Mesenchymal stem cell (in vitro differentiated cells and primary cell): ENCODE results near the gene CFAP299.

ENCODE experiments used
- DNase-seq: peaks from one replicate; pipeline ENCODE4 v3.0.0-alpha.2; 2013
- H2AFZ ChIP-seq: one replicate; pipeline ENCODE4 v1.6.1; 2013; ENCODE audit warnings: low read depth, mild to moderate bottlenecking, control low read depth, inconsistent platforms, low read length, moderate library complexity
- H2AK5ac ChIP-seq: 2 replicates; pipeline ENCODE4 v1.6.1; 2013; ENCODE audit warnings: low read length, moderate library complexity, mild to moderate bottlenecking, inconsistent platforms; ENCODE audit not compliant: severe bottlenecking
- H2BK120ac ChIP-seq: one replicate; pipeline ENCODE4 v1.6.1; 2013; ENCODE audit warnings: low read depth, mild to moderate bottlenecking, inconsistent platforms, low read length, moderate library complexity
- H2BK12ac ChIP-seq, 2 experiments: one replicate each; pipeline ENCODE4 v1.6.1; 2013; ENCODE audit warnings: inconsistent platforms in 2 of 2, low read length in 2 of 2, mild to moderate bottlenecking in 2 of 2, moderate library complexity in 2 of 2, control low read depth in 1 of 2
- H2BK15ac ChIP-seq: one replicate; pipeline ENCODE4 v1.6.1; 2013; ENCODE audit warnings: mild to moderate bottlenecking, low read depth, inconsistent platforms; ENCODE audit not compliant: poor library complexity, severe bottlenecking
- H2BK5ac ChIP-seq: 2 replicates; pipeline ENCODE4 v1.6.1; 2013; ENCODE audit warnings: low read depth, mild to moderate bottlenecking, low read length, control low read depth, inconsistent platforms; ENCODE audit not compliant: poor library complexity, severe bottlenecking
- H3K14ac ChIP-seq, 2 experiments: one replicate each; pipeline ENCODE4 v1.6.1; 2013; ENCODE audit warnings: inconsistent platforms in 2 of 2, low read length in 2 of 2, control low read depth in 1 of 2, mild to moderate bottlenecking in 1 of 2, moderate library complexity in 1 of 2
- H3K18ac ChIP-seq, 2 experiments: one replicate each; pipeline ENCODE4 v1.6.1; 2013; ENCODE audit warnings: inconsistent platforms in 2 of 2, low read length in 2 of 2, control low read depth in 1 of 2, low read depth in 1 of 2, mild to moderate bottlenecking in 1 of 2
- H3K23ac ChIP-seq, 2 experiments: one replicate each; pipeline ENCODE4 v1.6.1; 2013; ENCODE audit warnings: inconsistent platforms in 2 of 2, low read length in 2 of 2, mild to moderate bottlenecking in 2 of 2, moderate library complexity in 2 of 2, control low read depth in 1 of 2
- H3K27ac ChIP-seq: 2 replicates; pipeline ENCODE4 v1.5.1; 2013; ENCODE audit warnings: mild to moderate bottlenecking, moderate library complexity, low read length, control low read depth, inconsistent platforms; ENCODE audit not compliant: poor library complexity, severe bottlenecking
- H3K27me3 ChIP-seq, 2 experiments: 2 replicates each; pipeline versions ENCODE4 v1.6.1 to v1.7.0; 2013; ENCODE audit warnings: low read length in 2 of 2, mild to moderate bottlenecking in 2 of 2, moderate library complexity in 2 of 2, control low read depth in 1 of 2, inconsistent platforms in 1 of 2; ENCODE audit not compliant: control insufficient read depth in 1 of 2, insufficient read depth in 1 of 2
- H3K36me3 ChIP-seq, 2 experiments: 2 replicates each; pipeline versions ENCODE4 v1.6.1 to v1.7.0; 2013; ENCODE audit warnings: low read length in 2 of 2, control low read depth in 1 of 2, inconsistent platforms in 1 of 2, low read depth in 1 of 2, mild to moderate bottlenecking in 1 of 2; ENCODE audit not compliant: insufficient read depth in 2 of 2, control insufficient read depth in 1 of 2
- H3K4ac ChIP-seq, 2 experiments: one replicate each; pipeline ENCODE4 v1.6.1; 2013; ENCODE audit warnings: inconsistent platforms in 2 of 2, low read length in 2 of 2, mild to moderate bottlenecking in 2 of 2, moderate library complexity in 2 of 2, control low read depth in 1 of 2, low read depth in 1 of 2
- H3K4me1 ChIP-seq: 2 replicates; pipeline ENCODE4 v1.6.1; 2013; ENCODE audit warnings: low read depth, low read length, control low read depth; ENCODE audit not compliant: control insufficient read depth, insufficient read depth
- H3K4me2 ChIP-seq: 2 replicates; pipeline ENCODE4 v1.6.1; 2013; ENCODE audit warnings: low read length, mild to moderate bottlenecking, inconsistent platforms; ENCODE audit not compliant: poor library complexity, severe bottlenecking
- H3K4me3 ChIP-seq, 2 experiments: 2 replicates each; pipeline versions ENCODE4 v1.5.1 to v1.7.0; 2013; ENCODE audit warnings: low read length in 2 of 2, mild to moderate bottlenecking in 2 of 2, control low read depth in 1 of 2, low read depth in 1 of 2; ENCODE audit not compliant: insufficient read depth in 1 of 2
- H3K79me1 ChIP-seq: replicated peaks from 2 replicates; pipeline ENCODE4 v1.6.1; 2013; ENCODE audit warnings: mild to moderate bottlenecking, control low read depth, low read length, inconsistent platforms; ENCODE audit not compliant: poor library complexity, severe bottlenecking
- H3K9ac ChIP-seq: 2 replicates; pipeline ENCODE4 v1.7.0; 2013; ENCODE audit warnings: mild to moderate bottlenecking, low read length, moderate library complexity
- H3K9me3 ChIP-seq: 2 replicates; pipeline ENCODE4 v1.7.0; 2013; ENCODE audit warnings: mild to moderate bottlenecking, low read length; ENCODE audit not compliant: control insufficient read depth
- H4K8ac ChIP-seq: one replicate; pipeline ENCODE4 v1.6.1; 2013; ENCODE audit warnings: inconsistent platforms, mild to moderate bottlenecking, low read length, moderate library complexity
- H4K91ac ChIP-seq: one replicate; pipeline ENCODE4 v1.6.1; 2013; ENCODE audit warnings: mild to moderate bottlenecking, low read length, inconsistent platforms
- WGBS: methylation state at CpG from one replicate; pipeline ENCODE4 v1.1.7; 2013; ENCODE audit warnings: mixed read lengths; 5-methylcytosine and 5-hydroxymethylcytosine counted together

Gene CFAP299

GRCh38 chr4:80615099-80615498 is 279.6 kb downstream of the CFAP299 start:
- Histone ChIP-seq H3K27me3 (peaks cover 0 to 26% of the 10 kb centered on the region in 2 experiments), H4K91ac (no peak overlapping the region), H3K36me3 (no peaks in the 10 kb centered on the region), H3K4me1 (no peaks in the 10 kb centered on the region), H2BK12ac (no peak overlapping the region), H3K4me3 (no peak overlapping the region), H3K4ac (no peak overlapping the region), H3K23ac (no peak overlapping the region), H3K9me3 (no peaks in the 10 kb centered on the region), H3K79me1 (no peaks in the 10 kb centered on the region), H3K27ac (no peak overlapping the region), H3K9ac (no peak overlapping the region), H2BK120ac (no peak overlapping the region), H2BK5ac (no peak overlapping the region), H4K8ac (no peak overlapping the region), H3K18ac (no peak overlapping the region), H3K4me2 (no peak overlapping the region), H2AFZ (no peak overlapping the region), H2BK15ac (no peak overlapping the region), H2AK5ac (no peak overlapping the region), H3K14ac (no peak overlapping the region)
- WGBS: 100% methylated on average over 2 of the region's 2 CpGs
- DNase-seq: no peak

GRCh38 chr4:80619070-80619674 is 283.6 kb downstream of the CFAP299 start:
- no peak for DNase-seq
- H2BK15ac ChIP-seq: no peak overlapping the region
- no CpG with 5 or more reads among the region's 1 CpG for WGBS

GRCh38 chr4:80631861-80632260 is 296.3 kb downstream of the CFAP299 start:
- WGBS: no CpG with 5 or more reads among the region's 1 CpG
- H3K4ac ChIP-seq: no peak overlapping the region
- no peak overlapping the region for H3K4me2 ChIP-seq
- H4K8ac ChIP-seq: no peak overlapping the region
- H2BK5ac ChIP-seq: no peak overlapping the region
- no peak overlapping the region for H2BK120ac ChIP-seq
- DNase-seq: no peak
- H3K18ac ChIP-seq: no peak overlapping the region
- no peak overlapping the region for H4K91ac ChIP-seq
- H2AK5ac ChIP-seq: no peak overlapping the region
- no peaks in the 10 kb centered on the region for H3K79me1 ChIP-seq
- H3K4me3 ChIP-seq: no peak overlapping the region
- no peak overlapping the region for H3K23ac ChIP-seq
- no peak overlapping the region for H2BK12ac ChIP-seq
- H3K9me3 ChIP-seq: peaks cover 16% of the 10 kb centered on the region
- H3K9ac ChIP-seq: no peak overlapping the region
- H3K27ac ChIP-seq: no peak overlapping the region
- no peak overlapping the region for H3K14ac ChIP-seq
- H3K4me1 ChIP-seq: no peaks in the 10 kb centered on the region
- H3K27me3 ChIP-seq: no peaks in the 10 kb centered on the region
- no peak overlapping the region for H2BK15ac ChIP-seq
- H2AFZ ChIP-seq: no peak overlapping the region
- H3K36me3 ChIP-seq: no peaks in the 10 kb centered on the region

More at GRCh38 chr4:80619070-80619674, 283.6 kb downstream of the CFAP299 start:
- Histone ChIP-seq H2AK5ac (no peak overlapping the region), H3K18ac (no peak overlapping the region), H2BK5ac (no peak overlapping the region), H3K27me3 (no peaks in the 10 kb centered on the region), H3K23ac (no peak overlapping the region), H3K14ac (no peak overlapping the region), H2BK12ac (no peak overlapping the region), H3K27ac (no peak overlapping the region), H4K8ac (no peak overlapping the region), H3K4ac (no peak overlapping the region), H3K9ac (no peak overlapping the region), H3K4me3 (no peak overlapping the region), H3K4me2 (no peak overlapping the region), H2AFZ (no peak overlapping the region), H3K36me3 (no peaks in the 10 kb centered on the region), H4K91ac (no peak overlapping the region), H3K79me1 (no peaks in the 10 kb centered on the region), H3K9me3 (peaks cover 13% of the 10 kb centered on the region), H2BK120ac (no peak overlapping the region), H3K4me1 (no peaks in the 10 kb centered on the region)

GRCh38 chr4:80637190-80637589 is 301.7 kb downstream of the CFAP299 start:
- Histone ChIP-seq H3K14ac (no peak overlapping the region), H3K4me2 (no peak overlapping the region), H3K4me3 (no peak overlapping the region), H3K4ac (no peak overlapping the region), H3K36me3 (no peaks in the 10 kb centered on the region), H3K27me3 (no peaks in the 10 kb centered on the region), H3K18ac (no peak overlapping the region), H4K91ac (no peak overlapping the region), H2AK5ac (no peak overlapping the region), H4K8ac (no peak overlapping the region), H2AFZ (no peak overlapping the region), H3K79me1 (no peaks in the 10 kb centered on the region), H3K23ac (no peak overlapping the region), H3K4me1 (no peaks in the 10 kb centered on the region), H2BK120ac (no peak overlapping the region), H3K9me3 (no peaks in the 10 kb centered on the region), H2BK12ac (no peak overlapping the region), H3K27ac (no peak overlapping the region), H2BK15ac (no peak overlapping the region), H3K9ac (no peak overlapping the region), H2BK5ac (no peak overlapping the region)
- DNase-seq: no peak
- 88% methylated on average over 1 of the region's 2 CpGs for WGBS
